ENCODE data around the gene MAB21L4.

MAB21L4 gene

DNA sequence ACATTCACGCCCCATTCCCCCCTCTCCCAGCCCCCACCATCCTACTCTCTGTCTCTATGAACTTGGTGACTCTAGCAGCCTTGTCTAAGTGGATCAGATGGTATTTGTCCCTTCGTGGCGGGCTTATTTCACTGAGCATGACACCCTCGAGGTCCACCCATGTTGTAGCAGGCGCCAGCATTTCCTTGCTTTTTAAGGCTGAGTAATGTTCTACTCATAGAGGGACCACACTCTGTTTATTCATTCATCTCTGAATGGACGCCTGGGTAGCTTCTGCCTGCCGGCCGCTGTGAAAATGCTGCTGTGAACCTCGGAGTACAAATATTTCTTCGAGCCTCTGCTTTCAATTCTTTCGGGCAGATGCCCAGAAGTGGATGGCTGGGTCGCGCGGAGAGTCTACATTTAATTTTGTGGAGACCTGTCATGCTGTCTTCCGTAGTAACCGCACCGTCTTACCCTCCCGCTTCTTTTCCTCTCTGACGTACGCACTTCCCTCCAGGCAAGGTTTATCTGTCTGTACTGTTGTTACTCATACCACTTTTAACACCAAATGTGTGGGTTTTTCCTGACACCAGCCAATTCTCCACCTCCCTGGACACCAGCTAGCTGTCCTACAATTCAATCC is 15.8 kb upstream of the MAB21L4 start:
- in situ Hi-C loops (cut with MboI; ENCODE audit: low sequenced_read_pairs, unreplicated experiment), result no loop called here
- DNase-seq (ENCODE audit: low spot score), result no peak
- no peak for TF ChIP-seq CTCF (IDR thresholded peaks at IDR 0.05; ENCODE audit: borderline replicate concordance, control extremely low read depth, extremely low read depth, insufficient read depth, missing control alignments)

DNA sequence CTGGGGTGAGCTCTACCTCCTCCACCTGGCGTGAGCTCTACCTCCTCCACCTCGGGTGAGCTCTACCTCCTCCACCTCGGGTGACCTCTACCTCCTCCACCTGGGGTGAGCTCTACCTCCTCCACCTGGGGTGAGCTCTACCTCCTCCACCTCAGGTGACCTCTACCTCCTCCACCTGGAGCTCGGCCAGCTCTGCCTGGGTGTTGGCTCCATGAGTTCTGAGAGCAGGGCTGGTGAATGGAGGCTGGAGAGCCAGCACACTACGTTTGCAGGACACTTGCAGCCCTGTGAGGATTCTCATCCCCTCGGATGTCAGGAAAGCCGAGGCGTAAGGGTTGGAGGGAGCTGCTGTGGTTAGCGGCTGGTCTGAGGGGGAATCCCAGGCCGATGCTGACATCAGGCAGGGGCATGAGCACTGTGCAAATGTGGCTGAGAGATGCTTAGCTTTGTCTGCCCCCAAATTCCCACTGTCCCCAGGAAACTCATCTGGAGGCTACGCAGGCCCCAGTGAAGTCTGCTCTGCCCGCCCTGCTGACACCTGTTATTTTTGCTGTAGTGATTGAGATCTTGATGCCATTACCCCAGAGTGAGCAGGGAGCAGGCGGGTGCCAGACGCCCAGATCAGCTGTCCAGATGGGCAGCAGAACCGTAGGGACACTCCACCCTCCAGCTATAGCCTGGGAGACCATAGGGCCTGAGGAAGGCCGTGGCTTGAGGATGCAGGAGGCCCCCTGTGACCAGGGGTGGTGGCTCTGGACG is 13.4 kb upstream of the MAB21L4 start:
- in situ Hi-C loops (cut with MboI; ENCODE audit: low sequenced_read_pairs, unreplicated experiment), result no loop called here
- DNase-seq (ENCODE audit: low spot score), result no peak
- TF ChIP-seq CTCF (IDR thresholded peaks at IDR 0.05; ENCODE audit: borderline replicate concordance, control extremely low read depth, extremely low read depth, insufficient read depth, missing control alignments), result no peak

DNA sequence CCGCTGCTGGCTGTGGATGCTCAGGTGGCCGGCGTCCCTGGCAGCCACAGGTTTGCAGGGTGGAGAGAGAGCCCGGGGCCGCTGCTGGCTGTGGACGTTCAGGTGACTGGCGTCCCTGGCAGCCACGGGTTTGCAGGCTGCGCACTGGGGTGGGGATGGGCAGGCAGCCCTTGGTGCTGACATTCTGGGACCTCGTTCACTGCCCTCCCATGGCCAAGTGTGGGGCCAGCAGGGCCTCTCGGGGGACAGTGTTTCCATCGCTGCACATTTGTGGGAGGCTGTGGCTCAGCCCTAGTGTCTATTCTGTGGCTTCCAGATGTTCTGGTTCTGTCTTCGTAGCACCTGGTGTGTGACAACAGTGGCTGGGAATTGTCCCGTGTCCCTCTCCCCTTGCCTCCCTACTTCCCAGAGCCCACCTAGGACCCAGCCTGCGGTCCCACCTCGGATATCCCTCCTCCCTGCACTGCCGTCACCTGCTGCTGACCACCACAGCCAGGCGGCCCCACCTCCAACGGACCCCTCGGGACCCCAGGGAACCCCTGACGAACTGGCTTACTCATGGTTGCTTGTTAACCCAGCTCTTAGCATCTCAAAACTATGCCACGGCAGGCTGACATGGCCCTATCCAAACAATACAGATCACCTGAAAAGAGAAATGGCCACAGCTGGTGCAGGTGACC is 11.1 kb upstream of the MAB21L4 start:
- in situ Hi-C loops (cut with MboI; ENCODE audit: low sequenced_read_pairs, unreplicated experiment), result no loop called here
- no peak for DNase-seq (ENCODE audit: low spot score)
- TF ChIP-seq CTCF (IDR thresholded peaks at IDR 0.05; ENCODE audit: borderline replicate concordance, control extremely low read depth, extremely low read depth, insufficient read depth, missing control alignments), result no peak

DNA sequence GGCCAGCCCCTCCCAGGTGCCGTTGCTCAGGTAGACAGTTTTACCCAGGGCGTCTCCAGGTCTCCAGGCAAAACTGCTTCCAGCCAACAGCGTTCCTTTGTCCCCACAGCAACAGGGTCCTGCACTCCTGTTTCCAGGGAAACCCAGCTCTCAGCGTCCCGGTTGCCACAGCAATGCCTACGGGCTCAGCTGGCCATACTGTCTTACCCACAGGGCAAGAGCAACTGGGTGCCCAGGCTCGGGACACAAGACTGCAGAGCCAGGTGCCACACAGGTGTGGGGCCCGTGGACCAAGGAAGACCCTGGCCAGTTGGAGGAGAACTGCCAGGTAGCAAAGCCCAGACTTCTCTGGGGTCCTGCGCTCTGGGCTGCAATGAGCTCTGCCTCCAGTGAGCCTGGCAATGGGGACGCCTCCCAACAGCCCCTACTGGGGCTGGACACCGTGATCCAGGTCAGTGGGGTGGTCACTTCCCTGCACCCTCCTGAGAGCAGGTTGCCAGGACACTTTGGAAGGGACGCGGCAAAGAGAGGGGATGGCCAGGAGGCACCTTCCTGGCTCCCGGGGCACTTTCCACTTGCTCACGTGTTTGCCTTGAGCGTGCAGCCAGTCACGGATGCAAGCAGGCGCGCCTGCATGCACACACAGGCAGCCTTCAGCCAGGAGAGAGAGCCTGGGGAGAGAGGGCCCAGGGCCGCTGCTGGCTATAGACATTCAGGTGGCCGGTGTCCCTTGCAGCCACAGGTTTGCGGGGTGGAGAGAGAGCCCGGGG is 10.4 kb upstream of the MAB21L4 start, which contains the start of gene CROCC2:
Gene CROCC2, plus strand, starts transcription at position 196 of the 770 bp plus-strand sequence. Its CDS starts 178 bp downstream, at position 374.
- DNase-seq (ENCODE audit: low spot score), result no peak
- in situ Hi-C loops (cut with MboI; ENCODE audit: low sequenced_read_pairs, unreplicated experiment), result no loop called here
- no peak for TF ChIP-seq CTCF (IDR thresholded peaks at IDR 0.05; ENCODE audit: borderline replicate concordance, control extremely low read depth, extremely low read depth, insufficient read depth, missing control alignments)

GRCh38 chr2:240905176-240905781 is 9.3 kb upstream of the MAB21L4 start:
- no peak for DNase-seq (ENCODE audit: low spot score)
- in situ Hi-C loops (cut with MboI; ENCODE audit: low sequenced_read_pairs, unreplicated experiment), result no loop called here
- TF ChIP-seq CTCF (IDR thresholded peaks at IDR 0.05; ENCODE audit: borderline replicate concordance, control extremely low read depth, extremely low read depth, insufficient read depth, missing control alignments), result no peak
